ENCODE results near the gene TTPAL.

TTPAL gene

GRCh38 chr20:44429419-44430269, 46.0 kb upstream of the TTPAL start:
- TF ChIP-seq CTCF (conservative IDR thresholded peaks at IDR 0.05) (no peak), ZFX (IDR thresholded peaks at IDR 0.05) (no peak)
- H3K27ac ChIP-seq = no peak overlapping the region

GRCh38 chr20:44430270-44431065, 45.2 kb upstream of the TTPAL start:
- no peak overlapping the region for H3K27ac ChIP-seq
- TF ChIP-seq CTCF (conservative IDR thresholded peaks at IDR 0.05) = no peak
- no peak for TF ChIP-seq ZFX (IDR thresholded peaks at IDR 0.05)

- TF ChIP-seq CTCF (conservative IDR thresholded peaks at IDR 0.05) = no peak
- TF ChIP-seq ZFX (IDR thresholded peaks at IDR 0.05) = no peak
- no peak overlapping the region for H3K27ac ChIP-seq
Observed at GRCh38 chr20:44431118-44431501, 44.6 kb upstream of the TTPAL start.

GRCh38 chr20:44431502-44432234, 44.0 kb upstream of the TTPAL start:
- no peak for TF ChIP-seq CTCF (conservative IDR thresholded peaks at IDR 0.05)
- TF ChIP-seq ZFX (IDR thresholded peaks at IDR 0.05) = no peak
- H3K27ac ChIP-seq = no peak overlapping the region

GRCh38 chr20:44432618-44433577, 42.8 kb upstream of the TTPAL start:
- TF ChIP-seq CTCF (conservative IDR thresholded peaks at IDR 0.05) (no peak), ZFX (IDR thresholded peaks at IDR 0.05) (no peak)
- H3K27ac ChIP-seq = no peak overlapping the region

- TF ChIP-seq ZFX (IDR thresholded peaks at IDR 0.05) (no peak), CTCF (conservative IDR thresholded peaks at IDR 0.05) (no peak)
- H3K27ac ChIP-seq = no peak overlapping the region
Observed at GRCh38 chr20:44433751-44434538, 41.7 kb upstream of the TTPAL start.
